Endothelial cell of hepatic sinusoid (primary cell): Measurements from ENCODE around the gene TCEA3.
"Not testable (repeated sequence)": the region's sequence is repeated elsewhere in the genome, so short reads cannot be mapped to it uniquely, and the experiment has no call there.

Experiments
- in situ Hi-C: cut with HindIII; loops from 2 replicates; pipeline ENCODE4 v1.10.0; 2017; ENCODE audit warnings: low sequenced_read_pairs

Gene TCEA3

GRCh38 chr1:23395154-23395724 lies 29.3 kb downstream of the TCEA3 start:
- in situ Hi-C loops: no loop called here

DNA sequence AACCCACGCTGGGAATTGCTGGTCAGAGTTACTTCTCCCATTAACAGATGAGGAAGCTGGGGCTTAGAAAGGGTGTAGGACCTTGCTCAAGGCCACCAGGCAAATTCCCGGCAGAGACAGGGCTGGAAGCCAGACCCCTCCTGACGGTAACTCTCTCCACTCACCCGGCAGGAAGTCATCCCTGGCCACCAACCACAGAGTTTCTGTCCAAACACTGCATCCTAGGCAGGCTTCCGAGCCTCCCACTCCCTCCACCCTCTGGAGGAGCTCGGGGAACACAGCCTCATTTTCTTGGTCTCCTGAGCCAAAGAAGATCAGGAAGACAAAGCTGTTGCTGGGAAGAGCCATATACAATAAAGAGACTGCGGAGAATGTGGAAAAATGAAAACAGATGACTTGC lies 29.9 kb downstream of the TCEA3 start:
- in situ Hi-C loops: no loop called here

- in situ Hi-C loops: no loop called here
These were observed 30.4 kb downstream of the TCEA3 start for GRCh38 chr1:23394181-23394580.

GRCh38 chr1:23393706-23394105 lies 30.8 kb downstream of the TCEA3 start:
- in situ Hi-C loops: no loop called here

DNA sequence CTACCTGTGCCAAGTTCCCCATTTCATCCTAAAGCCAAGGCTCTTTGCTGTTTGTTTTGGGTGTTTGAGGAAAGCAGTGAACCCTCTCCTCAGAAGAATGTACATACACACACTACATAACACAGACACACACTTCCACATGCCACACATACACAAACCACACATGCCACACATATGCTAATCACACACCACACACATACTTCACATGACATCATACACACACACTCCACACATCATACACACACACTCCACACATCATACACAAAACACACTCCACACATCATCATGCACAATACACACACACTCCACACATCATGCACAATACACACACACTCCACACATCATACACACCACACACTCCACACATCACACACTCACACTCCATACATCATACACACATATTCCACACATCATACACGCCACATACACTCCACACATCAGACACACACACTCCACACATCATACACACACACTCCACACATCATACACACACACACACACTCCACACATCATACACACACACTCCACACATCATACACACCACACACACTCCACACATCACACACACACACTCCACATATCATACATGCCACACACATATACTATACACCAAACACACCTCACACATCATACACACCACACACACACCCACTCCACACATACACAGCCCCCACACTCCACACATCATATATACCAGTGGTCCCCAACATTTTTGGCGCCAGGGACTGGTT lies 32.3 kb downstream of the TCEA3 start:
- in situ Hi-C loops: no loop called here

- in situ Hi-C loops: loop anchor here (5.0 to 10.0 kb wide), 2 partner anchors 43 to 75 kb away; no protein-coding TSS in a partner anchor
These were observed 34.7 kb downstream of the TCEA3 start for GRCh38 chr1:23389837-23390321.

DNA sequence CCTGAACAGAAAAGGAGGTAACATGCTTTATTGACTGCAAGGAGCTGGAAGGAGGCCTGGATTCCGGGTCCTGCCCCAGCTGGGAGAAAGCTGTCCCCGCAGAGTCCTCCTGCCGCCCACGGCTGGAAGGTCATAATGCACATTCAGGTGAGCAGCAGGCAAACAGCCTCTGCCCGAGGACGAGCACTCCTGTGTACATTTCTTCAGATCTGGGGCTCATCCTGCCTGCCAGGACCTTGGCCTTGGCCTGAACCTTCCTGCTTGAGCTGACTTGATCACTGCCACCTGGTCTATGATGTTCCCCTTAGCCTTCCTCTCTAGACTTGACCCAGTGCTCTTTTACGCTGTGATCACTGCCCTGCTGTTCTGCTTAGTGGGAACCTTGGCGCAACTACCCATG lies 37.1 kb downstream of the TCEA3 start:
- in situ Hi-C loops: loop anchor here (5.0 to 10.0 kb wide), 2 partner anchors 40 to 73 kb away; no protein-coding TSS in a partner anchor

- in situ Hi-C loops: loop anchor here (5.0 to 10.0 kb wide), 2 partner anchors 38 to 70 kb away; no protein-coding TSS in a partner anchor
These were observed 39.4 kb downstream of the TCEA3 start for GRCh38 chr1:23385119-23385621.

DNA sequence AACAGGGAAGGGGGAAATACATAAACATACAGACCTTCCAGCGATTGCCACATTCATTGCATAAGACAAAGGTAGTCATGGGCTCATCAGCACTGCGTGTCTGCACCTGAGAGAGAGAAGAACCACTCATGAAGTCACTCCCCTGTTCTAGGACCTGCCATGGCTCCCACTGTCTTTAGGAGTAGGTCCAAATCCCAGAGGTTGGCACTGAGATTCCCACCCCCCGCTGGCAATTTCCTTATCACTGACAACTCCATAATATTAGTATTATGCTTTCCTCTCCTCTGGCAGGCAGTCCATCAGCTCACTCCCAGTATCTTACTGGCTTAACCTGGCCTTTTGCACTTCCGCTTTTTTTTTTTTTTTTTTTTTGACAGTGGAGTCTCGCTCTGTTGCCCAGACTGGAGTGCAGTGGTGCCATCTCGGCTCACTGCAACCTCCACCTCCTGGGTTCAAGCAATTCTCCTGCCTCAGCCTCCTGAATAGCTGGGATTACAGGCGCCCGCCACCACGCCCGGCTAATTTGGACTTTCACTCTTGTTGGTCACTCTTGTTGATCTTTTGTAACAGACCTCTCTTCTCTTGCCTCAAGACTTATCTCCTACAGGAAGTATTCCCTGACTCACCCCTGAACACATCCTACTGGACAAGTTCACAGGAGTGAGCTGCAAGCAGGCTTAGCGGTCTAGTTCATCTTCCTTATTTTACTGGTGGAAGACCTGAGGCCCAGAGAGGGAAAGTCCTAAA lies 40.1 kb downstream of the TCEA3 start:
- in situ Hi-C loops: loop anchor here (5.0 to 10.0 kb wide), 2 partner anchors 37 to 70 kb away; no protein-coding TSS in a partner anchor

- in situ Hi-C loops: loop anchor here (10.0 kb wide), 1 partner anchor 69 kb away; no protein-coding TSS in a partner anchor
These were observed 40.8 kb downstream of the TCEA3 start for GRCh38 chr1:23383577-23384311.

- in situ Hi-C loops: loop anchor here (10.0 kb wide), 1 partner anchor 67 kb away; no protein-coding TSS in a partner anchor
These were observed 43.2 kb downstream of the TCEA3 start for GRCh38 chr1:23381233-23381885.

- in situ Hi-C loops: loop anchor here (10.0 kb wide), 1 partner anchor 66 kb away; no protein-coding TSS in a partner anchor
These were observed 43.8 kb downstream of the TCEA3 start for GRCh38 chr1:23380719-23381118.

DNA sequence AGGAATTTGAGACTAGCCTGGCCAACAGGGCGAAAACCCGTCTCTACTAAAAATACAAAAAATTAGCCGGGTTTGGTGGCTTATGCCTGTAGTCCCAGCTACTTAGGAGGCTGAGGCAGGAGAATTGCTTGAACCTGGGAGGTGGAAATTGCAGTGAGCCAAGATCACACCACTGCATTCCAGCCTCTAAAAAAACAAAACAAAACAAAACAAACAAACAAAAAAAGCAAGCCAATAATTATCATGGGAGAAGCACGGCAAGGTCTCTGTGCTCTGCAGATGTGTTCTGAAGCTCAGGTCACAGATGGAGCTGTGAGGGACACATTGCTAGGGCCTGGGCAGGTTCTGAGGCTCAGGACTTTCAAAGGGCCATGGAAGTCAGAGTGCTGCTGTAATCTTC lies 44.3 kb downstream of the TCEA3 start:
- in situ Hi-C loops: loop anchor here (10.0 kb wide), 1 partner anchor 65 kb away; no protein-coding TSS in a partner anchor

GRCh38 chr1:23376890-23377811 lies 47.4 kb downstream of the TCEA3 start:
- in situ Hi-C loops: no loop called here

DNA sequence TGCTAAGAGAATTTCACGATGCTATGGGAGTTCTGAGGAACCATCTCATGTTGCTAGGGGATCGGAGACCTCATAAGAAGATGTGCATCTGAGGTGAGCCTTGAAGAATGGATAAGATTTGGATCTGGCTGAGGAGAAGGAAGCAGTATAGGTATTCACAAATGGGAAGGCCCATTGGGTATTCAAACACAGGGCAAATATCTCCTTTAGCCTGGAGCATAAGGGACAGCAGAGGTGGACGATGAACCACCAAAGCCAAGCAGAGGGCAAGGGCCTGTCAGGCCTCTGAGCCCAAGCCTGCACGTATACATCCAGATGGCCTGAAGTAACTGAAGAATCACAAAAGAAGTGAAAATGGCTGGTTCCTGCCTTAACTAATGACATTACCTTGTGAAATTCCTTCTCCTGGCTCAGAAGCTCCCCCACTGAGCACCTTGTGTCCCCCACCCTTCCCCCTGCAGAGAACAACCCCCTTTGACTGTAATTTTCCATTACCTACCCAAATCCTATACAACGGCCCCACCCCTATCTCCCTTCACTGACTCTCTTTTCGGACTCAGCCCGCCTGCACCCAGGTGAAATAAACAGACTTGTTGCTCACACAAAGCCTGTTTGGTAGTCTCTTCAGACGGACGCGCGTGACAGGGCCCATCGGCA lies 50.3 kb downstream of the TCEA3 start:
- in situ Hi-C loops: not testable (repeated sequence)

GRCh38 chr1:23371987-23372880 lies 52.3 kb downstream of the TCEA3 start:
- in situ Hi-C loops: no loop called here
